GM15510 (cell line): ENCODE data around the gene CDC37L1.

Experiments used
- POLR2A ChIP-seq: IDR thresholded peaks from 3 replicates; pipeline ENCODE4 v1.6.1; 2011; ENCODE audit warnings: borderline replicate concordance; ENCODE audit not compliant: insufficient read length; ENCODE audit errors: extremely low read depth

The CDC37L1 gene

GRCh38 chr9:4679268-4680172, at the start of gene CDC37L1:
Gene CDC37L1 (plus strand): TSS chr9:4679569. CDS start chr9:4679768, 199 bp downstream.
- peak; percentile 98 for TF ChIP-seq POLR2A

- TF ChIP-seq POLR2A = no peak
Observed at GRCh38 chr9:4630836-4631235, 48.5 kb upstream of the CDC37L1 start.

DNA sequence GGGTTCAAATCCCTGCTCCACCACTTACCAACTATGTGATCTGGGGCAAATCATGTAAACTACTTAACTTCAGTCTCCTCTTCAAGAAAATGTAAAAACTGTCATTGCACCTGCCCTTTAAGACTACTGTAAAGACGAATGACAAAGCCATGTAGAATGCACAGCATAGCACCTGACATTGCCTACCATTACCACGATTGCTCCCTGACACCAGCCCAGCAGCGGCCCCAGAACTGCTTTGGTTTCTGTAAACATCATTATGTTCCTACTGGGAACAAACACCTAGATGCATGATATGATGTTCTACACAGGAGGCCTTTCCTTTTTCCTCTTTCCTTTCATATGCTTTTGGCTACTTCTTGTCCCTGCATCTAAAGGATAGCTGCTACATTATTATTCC, 40.4 kb upstream of the CDC37L1 start:
- TF ChIP-seq POLR2A = no peak

DNA sequence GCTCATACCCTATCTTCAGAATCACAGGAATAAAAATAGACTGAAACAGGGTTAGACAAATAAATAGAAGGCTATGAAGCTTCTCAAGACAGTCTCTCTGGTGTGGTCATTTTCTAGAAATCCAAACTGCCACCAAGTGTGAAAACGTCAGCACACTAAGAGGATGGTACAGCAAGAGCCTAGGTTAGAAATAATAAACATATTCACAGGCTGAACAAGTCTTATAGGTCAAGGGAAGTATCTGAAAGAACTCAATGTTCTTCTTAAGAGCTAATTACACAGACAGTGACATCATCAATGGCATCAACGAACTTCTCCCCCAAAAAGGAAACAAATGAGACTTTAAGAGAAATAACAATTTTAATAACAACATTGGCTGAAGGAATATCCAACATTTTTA, 39.9 kb upstream of the CDC37L1 start:
- no peak for TF ChIP-seq POLR2A

DNA sequence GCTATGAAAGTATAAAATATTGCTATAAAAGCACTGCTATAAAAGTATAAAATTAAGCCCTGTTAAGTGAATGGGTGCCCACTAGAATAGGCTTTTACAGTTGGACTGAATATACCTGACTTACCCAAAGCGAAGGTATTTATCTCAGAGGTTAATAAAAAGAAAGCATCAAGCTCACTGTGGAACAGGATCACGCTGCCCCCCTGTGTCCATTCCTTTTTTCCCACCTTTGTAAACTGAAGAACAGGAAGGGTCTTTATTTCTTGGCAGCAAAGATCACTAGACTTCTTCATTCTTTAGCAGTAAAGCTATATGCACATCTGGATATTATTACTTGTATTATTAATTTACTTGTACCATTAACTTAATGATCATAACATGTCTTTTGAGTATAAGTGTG, 39.3 kb upstream of the CDC37L1 start:
- TF ChIP-seq POLR2A = no peak

GRCh38 chr9:4642351-4642750, 37.0 kb upstream of the CDC37L1 start:
- no peak for TF ChIP-seq POLR2A

DNA sequence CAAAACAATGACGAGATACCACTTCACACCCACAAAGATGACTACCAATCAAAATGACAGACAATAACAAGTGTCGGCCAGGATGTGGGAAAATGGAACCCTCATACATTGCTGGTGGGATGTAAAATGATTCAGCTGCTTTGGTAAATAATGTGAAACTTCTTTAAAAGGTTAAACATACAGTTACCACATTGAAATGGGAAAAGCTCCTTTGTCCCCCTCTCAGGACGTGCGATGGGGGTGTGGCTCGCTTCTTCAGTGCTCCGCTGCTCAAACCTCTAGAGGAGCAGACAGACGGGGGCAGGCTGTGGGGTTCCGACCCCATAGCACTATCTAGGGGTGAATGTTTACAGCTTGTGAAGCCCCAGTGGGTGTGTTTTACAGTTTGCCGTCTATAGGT, 25.3 kb upstream of the CDC37L1 start:
- no peak for TF ChIP-seq POLR2A

- TF ChIP-seq POLR2A = no peak
Observed at GRCh38 chr9:4654538-4654937, 24.8 kb upstream of the CDC37L1 start.

GRCh38 chr9:4656621-4657020, 22.7 kb upstream of the CDC37L1 start:
- TF ChIP-seq POLR2A = no peak

- no peak for TF ChIP-seq POLR2A
Observed at GRCh38 chr9:4657426-4658159, 21.8 kb upstream of the CDC37L1 start.

GRCh38 chr9:4661165-4661564, 18.2 kb upstream of the CDC37L1 start:
- no peak for TF ChIP-seq POLR2A

DNA sequence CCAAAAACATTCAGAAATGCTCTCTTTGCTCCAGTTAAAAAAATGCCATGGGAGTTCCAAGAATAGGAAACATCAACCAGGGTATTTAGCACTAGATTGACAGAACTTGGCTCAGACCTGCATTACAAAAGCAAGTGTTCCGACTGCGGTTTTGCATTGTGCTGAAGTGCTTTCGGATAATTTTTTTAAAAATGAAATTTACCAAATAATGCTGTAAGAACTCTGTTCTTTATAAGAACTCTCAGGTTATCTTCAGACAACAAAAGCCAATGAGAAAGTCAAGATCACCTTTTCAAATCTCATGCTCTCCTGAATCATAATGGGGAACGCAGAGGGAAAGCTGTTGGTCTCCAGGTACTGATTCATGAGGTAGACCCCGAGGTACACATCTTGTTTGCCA, 17.8 kb upstream of the CDC37L1 start:
- no peak for TF ChIP-seq POLR2A

DNA sequence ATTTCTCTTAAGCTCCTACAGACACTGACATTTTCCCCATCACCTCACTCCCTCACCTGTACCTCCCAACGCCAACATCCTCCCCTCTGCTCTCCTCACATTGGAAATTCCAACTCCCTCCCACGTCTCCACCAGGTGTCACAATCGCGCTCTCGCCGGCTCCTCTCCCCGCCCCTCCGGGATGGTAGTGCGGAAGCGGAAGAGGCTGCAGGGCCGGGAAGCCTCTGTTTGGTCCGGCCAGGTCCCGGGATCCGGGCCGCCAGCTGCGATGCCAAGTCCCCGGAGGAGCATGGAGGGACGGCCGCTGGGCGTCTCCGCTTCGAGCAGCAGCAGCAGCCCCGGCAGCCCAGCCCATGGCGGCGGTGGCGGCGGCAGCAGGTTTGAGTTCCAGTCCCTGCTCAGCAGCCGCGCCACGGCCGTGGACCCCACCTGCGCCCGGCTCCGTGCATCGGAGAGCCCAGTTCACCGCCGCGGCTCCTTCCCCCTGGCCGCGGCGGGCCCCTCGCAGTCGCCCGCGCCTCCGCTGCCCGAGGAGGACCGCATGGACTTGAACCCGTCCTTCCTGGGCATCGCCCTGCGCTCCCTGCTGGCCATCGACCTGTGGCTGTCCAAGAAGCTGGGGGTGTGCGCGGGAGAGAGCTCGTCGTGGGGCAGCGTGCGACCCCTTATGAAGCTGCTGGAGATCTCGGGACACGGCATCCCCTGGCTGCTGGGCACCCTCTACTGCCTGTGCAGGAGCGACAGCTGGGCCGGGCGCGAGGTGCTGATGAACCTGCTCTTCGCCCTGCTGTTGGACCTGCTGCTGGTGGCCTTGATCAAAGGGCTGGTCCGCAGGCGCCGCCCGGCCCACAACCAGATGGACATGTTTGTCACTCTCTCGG, 17.0 kb upstream of the CDC37L1 start, which contains the start of gene PLPP6:
PLPP6 (plus strand) TSS at position 187 of the 881 bp plus-strand sequence; CDS start at position 269, 82 bp downstream.
- peak; percentile 89 for TF ChIP-seq POLR2A

DNA sequence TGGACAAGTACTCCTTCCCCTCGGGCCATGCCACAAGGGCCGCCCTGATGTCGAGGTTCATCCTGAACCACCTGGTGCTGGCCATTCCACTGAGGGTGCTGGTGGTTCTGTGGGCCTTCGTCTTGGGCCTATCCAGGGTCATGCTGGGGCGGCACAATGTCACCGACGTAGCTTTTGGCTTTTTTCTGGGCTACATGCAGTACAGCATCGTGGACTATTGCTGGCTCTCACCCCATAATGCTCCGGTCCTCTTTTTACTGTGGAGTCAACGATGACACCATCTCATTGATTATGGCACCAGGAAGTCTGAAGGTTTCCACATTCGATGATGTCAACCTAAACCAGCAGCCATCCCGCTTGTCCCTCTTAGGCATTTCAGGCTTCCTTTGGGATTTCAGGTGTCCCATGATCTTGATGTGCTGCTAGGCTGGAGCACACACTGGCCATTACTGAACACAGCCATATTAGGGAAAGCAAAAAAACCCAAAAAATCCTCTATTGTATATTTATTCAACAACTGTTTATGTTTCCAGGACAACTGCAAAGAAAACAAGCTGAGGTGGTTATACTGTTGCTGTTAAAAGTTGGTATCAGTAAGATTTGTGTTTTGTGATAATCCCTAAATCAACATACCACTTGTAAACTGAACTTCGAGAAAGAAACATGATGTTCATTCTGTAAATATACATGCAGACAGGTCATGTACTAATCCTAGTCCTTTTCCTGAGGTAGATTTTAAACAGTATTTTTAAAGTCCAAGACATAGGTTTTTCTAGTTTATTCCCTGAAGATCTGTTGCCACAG, 16.2 kb upstream of the CDC37L1 start:
- no peak for TF ChIP-seq POLR2A
